ENCODE measurements around the gene LIN52.

The LIN52 gene

DNA sequence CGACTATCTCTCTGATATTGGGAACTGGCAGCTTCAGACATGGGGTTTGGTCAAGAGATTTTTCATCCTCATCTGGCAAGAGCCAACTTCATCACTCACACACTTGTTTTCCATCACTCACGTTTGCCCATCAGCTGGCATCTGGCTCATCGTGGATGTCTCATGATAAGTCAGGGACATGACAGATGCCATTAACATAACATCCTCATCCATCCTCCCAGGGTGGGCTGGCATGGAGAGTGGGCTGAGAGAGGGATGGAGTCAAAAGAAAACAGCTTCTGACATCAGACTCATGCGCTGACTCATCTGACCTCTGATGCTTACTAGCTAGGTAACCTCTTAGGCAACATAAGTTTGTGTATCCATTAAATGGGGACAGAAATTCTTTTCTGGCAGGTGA lies 152.7 kb downstream of the LIN52 start:
- no peak for DNase-seq (ENCODE audit: low read depth in 2 of 2)

DNA sequence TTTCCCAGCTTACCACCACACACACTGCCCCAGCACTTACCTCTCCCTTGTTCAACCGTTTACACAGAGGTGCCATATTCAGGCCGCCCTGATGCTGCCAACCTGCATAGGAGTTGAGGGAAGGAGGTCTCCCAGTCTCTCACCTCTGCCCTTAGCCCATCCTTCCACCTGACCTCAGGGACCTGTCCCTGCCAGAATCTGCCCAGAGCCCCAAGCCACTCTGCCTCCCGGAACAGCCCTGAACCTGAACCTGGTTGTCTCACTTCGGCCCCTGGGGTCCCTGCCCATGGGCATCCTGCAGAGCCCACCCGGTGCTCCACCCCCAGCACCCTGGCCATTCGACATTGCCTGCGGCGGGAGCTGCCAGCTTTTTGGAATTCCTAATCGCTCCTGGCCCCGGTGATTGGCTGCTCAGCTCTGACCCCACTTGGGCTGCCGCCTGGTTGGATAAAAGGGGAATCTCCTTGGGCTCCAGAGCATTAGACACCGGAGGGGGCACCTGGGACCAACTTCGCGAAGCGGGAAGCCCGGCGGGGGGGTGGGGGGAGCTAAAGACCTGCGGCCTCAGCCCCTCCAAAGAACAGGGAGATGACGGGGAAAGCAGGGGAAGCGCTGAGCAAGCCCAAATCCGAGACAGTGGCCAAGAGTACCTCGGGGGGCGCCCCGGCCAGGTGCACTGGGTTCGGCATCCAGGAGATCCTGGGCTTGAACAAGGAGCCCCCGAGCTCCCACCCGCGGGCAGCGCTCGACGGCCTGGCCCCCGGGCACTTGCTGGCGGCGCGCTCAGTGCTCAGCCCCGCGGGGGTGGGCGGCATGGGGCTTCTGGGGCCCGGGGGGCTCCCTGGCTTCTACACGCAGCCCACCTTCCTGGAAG lies 154.5 kb downstream of the LIN52 start, which contains the start of gene VSX2:
TSS of gene VSX2 (plus strand) at position 476 of the 874 bp plus-strand sequence. CDS start at position 589, 113 bp downstream.
- no peak for DNase-seq (ENCODE audit: low read depth in 2 of 2)

DNA sequence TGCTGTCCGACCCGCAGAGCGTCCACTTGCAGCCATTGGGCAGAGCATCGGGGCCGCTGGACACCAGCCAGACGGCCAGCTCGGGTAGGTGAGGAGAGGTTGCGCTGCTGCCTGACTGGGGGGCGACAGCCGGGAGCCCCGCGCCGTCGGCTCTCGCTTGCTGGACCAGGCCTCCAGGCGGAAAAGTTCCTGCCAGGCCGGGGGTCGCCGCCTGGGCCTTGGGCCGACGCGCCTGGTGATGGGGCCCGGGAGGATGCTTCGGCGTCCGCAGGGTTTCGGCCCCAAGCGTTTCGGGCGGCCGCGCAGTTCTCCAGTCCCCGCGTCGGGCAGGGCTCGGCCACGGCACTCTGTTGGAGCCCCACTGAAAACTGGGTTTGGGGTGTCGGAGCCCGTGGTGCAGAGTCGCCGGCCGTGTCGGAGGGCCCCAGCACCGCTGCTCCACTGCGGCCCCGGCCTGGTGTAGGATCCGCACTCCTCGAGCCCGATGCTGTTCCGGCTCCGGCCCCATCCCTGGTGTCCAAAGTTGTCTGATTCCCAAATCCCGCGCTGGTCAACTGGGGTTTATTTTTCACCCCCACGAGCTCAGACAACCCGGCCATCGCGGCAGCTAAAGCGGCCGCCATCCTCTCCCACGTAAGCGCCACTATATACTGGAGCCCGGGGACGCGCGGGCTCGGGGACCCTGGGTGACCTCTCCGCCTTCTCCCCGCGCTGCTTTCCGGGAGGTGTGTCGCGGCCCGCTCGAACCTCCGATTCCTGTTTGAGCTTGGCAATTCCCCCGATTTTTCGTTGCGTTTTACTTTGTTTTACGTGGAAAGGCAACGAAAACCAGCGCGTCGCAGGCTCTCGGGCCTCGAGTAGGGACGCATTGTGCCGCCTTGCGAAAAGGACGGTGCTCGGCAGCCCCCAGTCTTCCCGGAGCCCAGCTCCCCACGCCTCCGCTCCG lies 155.4 kb downstream of the LIN52 start:
- DNase-seq (ENCODE audit: low read depth in 2 of 2): no peak

DNA sequence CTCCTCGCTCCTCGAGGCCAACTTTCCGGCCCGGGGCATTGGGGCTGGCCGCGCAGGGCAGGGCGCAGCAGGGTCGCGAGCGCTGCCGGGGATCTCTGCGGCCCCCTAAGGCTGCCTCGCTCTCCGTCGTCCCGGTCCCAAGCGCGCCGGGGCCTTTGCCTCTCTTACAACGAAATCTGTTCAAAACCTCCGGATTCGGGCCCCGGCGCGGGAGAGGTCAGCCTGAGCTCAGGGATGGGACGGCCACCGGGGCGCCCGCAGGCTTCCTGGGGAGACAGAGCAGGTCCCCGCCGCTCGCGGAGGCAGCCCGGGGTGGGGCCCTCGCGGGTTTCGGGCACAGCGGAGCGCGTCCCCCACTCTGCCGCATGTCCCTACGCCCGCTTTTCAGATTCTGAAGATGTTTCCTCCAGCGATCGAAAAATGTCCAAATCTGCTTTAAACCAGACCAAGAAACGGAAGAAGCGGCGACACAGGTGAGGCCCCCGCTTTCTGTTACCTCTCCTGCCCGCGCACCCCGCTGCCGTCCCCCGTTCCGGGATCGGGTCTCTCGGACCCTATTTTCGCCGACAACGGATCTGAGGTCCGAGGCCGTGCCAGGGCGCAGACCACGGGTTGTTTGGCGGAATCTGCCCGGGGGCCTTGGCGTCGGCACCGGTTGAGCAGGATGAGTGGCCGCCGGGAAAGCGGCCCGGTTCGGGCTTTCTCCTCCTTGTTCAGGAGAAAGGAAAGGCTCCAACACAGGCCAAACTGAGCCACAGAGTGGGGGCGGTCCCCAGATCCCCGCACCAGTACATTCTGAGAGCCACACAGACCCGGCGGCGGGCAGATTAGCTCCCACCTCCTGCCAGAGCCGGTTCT lies 156.3 kb downstream of the LIN52 start:
- no peak for DNase-seq (ENCODE audit: low read depth in 2 of 2)

DNA sequence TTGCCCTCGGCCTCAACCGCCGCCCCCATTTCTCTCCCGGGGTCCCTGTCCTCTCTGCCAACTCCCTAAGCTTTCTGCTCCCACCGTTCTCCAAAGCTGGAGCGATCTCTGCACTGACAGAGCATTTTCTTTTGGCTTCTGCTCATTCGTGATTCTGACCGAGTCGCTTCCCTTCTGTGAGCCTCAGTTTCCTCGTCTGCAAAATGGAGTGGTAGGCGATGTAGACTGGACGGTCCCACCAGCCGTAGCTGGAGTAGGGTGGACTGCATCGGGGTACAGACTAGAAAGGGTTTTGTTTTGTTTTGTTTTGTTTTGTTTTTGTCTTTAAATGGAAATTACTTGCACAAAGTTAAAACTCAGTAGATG lies 156.9 kb downstream of the LIN52 start:
- no peak for DNase-seq (ENCODE audit: low read depth in 2 of 2)

DNA sequence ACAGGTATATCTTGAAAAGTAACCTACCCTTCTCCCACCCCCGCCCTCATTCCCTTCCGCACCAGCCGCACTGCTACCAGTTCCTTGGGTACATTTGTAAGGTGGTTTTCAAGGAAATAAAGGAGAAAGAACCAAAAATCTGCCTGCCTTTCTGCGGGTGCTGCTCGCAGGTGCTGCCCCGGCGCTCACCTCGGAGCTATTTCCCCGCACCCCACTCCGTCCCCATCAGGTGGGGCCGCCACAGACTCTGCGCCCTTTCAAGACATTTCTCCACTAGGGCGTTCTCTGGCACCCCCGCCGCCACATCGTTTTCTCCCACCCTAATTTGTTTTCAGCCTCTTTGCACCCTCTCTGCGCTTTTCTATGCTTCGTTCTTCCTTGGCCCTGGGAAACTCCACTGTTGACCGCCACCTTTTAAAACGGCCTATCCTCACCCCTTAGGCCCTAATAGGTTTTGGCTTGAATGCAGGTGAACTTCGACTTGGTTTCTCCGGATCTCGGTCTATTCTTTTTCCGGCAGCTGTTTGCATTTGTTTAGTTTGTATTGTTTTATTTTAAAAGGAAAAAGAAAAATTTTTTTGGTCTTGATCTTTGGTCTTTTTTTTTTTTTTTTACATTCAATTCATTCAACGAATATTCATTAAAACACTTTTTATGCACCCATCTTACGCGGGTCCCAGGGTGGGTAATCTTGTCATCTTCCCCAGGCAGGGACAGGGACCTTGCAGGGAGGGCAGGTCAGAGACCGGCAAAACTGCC lies 157.4 kb downstream of the LIN52 start:
- no peak for DNase-seq (ENCODE audit: low read depth in 2 of 2)

DNA sequence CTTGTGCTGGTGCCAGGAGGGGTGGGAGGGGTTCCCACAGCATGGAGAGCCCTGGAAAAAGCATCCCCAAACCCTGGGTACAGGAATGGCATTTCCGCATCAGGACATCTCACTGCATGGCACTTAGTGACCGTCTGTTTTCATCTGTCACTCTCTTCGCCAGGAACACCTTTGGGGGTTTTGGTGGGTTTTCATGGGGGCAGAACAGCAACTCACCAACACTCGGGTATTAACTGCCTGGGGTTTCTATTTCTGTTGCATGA lies 158.0 kb downstream of the LIN52 start:
- no peak for DNase-seq (ENCODE audit: low read depth in 2 of 2)

DNA sequence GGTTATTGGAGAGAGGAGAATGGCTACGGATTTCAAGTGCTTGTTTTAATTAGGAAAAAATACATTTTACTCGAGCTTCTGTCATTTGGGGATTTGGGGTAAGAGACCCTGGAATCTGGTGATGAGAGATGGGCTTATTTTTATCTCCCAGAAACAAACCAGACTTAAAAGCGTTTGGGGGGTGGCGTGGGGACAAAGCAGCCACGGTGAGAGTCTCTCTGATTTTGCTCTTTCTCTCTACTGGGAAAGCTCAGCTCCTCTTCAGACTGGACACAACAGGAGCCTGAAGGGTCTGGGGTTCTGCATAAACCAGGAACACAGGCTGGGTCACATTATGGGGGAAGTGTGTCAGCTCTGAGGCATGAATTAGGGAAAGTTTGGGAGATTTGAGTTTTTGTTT lies 158.3 kb downstream of the LIN52 start:
- no peak for DNase-seq (ENCODE audit: low read depth in 2 of 2)

DNA sequence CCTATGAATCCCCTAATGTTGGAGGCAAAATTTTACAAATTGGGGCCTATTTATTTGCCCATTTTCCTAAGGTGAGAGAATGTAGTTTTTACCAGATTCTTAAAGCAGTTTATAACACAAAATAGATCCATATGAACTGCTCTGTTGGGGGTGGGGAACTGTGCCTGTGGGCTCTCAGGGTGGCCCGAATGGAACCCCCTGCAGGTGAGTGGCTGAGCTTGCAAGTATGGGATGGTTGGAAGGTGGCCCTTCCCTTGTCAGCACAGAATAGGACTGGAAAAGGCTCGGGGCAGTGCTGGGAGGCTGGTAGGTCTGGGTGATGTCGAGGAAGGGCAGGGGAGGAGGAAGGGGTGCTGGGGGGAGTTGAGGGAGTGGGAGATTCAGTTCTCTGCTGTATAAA lies 159.4 kb downstream of the LIN52 start:
- no peak for DNase-seq (ENCODE audit: low read depth in 2 of 2)

DNA sequence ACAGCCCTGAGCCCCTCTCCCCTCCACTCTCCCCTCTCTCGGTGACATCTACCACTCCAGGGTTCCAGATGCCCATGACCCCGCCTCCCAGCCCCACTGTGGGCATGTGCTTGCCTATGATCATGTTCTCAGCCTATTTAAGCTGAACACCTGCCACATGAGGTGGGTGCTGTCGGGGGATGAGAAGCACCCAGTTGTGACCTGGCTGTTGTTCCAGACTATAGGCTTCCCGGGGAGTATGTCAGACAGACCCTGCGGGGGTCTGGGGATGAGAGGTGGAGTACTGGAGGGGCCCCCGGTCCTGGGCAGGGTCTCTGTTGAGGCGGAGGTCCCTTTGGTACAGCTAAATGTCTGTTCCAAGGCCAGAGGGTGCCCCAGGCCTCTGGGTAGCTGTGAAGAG lies 160.5 kb downstream of the LIN52 start:
- no peak for DNase-seq (ENCODE audit: low read depth in 2 of 2)

DNA sequence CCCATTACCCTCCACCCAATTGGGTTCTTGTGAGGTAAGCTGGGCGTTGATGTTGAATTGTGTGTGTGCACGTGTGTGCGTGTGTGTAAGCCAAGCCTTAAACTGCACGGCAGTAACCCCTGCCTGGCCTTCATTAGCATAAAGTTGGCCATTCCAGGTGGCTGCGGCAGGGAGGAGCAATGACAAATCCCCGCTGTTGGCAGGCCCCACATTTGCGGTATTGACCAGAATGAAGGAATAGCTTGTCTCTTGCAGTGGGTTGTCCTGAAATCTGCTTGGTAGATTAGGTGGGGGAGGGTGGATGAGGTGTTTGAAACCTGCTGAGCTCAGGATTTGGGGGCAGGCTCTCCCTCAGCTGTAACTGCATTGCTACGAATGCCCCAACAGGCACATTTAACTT lies 161.8 kb downstream of the LIN52 start:
- no peak for DNase-seq (ENCODE audit: low read depth in 2 of 2)

DNA sequence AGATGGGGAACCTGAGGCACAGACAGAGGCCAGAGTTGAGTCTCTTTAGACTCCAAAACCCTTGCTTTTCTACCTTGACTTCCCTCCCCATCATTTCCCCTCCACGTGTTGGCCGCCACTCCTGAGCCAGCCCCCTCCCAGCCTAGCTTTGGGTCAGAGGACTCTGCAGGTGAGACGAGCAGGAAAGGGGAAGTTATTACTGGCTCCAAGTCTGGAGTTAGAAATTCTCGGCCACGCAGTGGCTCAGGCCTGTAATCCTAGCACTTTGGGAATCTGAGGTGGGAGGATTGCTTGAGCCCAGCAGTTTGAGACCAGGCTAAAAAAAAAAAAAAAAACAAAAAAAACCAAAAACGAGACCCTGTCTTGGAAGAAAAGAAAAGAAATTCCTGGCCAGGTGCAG lies 163.3 kb downstream of the LIN52 start:
- DNase-seq (ENCODE audit: low read depth in 2 of 2): no peak

DNA sequence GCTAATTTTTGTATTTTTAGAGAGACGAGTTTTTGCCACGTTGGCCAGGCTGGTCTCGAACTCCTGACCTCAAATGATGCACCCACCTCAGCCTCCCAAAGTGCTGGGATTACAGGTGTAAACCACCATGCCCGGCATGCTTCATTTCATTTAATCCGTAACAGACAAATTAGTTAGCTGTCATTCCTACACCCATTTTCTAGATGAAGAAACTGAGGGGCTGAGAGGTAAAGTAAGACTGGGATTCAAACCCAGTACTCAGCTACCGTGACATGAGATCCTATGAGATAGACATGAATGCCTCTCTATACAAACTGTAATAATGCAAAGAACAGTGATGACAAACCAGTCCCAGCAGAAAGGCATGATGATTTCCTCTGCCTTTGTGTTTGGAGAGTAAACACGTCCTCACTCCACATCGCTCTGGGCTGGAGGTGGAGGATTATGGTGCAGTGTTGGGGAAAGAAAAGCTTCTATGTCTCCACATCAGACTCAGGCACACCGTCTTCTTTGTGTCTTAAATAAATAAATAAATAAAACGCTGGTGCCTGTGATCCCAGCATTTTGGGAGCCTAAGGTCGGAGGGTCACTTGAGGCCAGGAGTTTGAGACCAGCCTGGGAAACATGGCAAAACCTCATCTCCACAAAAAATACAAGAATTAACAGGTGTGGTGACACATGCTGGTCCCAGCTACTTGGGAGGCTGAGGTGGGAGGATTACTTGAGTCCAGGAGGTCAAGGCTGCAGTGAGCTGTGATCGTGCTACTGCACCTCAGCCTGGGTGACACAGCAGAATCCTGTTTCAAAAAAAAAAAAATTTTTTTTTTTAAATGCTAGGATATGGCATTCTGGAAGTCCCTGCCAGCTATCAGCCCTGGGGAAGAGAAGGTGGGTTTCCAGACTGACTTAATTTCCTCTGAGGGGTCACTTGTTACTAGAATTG lies 164.9 kb downstream of the LIN52 start:
- DNase-seq (ENCODE audit: low read depth in 2 of 2): no peak
